GM12872 (cell line): ENCODE data around the gene SASH3.

Experiments
- CTCF ChIP-seq: IDR thresholded peaks from 3 replicates; pipeline ENCODE4 v1.5.1; 2011; ENCODE audit warnings: low read depth, mild to moderate bottlenecking, low read length, moderate library complexity; ENCODE audit not compliant: insufficient read depth

Gene SASH3

DNA sequence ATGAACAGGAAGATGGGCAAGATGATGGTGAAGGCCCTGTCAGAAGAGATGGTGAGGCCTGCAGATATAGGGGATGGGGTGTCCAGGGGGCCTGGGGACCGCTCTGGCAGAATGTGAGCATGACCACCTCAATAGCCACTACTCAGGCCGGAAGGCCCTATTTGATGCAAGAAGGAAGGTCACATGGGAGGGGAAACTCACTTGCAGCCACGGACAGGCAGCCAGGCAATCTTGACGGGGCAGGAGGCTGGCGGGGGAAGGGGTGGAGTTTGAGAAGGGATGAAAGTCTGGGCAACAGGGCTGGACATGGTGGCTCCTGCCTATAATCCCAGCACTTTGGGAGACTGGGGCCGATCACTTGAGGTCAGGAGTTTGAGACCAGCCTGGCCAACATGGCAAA is 8.8 kb downstream of the SASH3 start:
- no peak for TF ChIP-seq CTCF

GRCh38 chrX:129790146-129790545 is 10.4 kb downstream of the SASH3 start:
- no peak for TF ChIP-seq CTCF

DNA sequence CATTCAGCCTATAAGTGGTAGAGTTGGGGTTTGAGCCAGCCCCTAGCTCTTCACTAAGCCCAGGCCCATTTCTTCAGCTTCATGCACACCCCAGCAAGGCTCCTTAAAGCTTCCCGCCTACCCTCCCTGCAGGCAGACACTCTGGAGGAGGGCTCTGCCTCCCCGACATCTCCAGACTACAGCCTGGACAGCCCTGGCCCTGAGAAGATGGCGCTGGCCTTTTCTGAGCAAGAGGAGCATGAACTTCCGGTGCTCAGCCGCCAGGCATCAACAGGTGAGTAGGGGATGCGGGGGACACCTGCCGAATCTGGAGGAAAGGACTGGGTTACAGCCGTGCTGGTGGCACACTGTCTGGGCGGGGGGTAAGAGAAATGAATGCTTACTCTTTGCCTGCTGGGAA is 11.1 kb downstream of the SASH3 start:
- no peak for TF ChIP-seq CTCF

DNA sequence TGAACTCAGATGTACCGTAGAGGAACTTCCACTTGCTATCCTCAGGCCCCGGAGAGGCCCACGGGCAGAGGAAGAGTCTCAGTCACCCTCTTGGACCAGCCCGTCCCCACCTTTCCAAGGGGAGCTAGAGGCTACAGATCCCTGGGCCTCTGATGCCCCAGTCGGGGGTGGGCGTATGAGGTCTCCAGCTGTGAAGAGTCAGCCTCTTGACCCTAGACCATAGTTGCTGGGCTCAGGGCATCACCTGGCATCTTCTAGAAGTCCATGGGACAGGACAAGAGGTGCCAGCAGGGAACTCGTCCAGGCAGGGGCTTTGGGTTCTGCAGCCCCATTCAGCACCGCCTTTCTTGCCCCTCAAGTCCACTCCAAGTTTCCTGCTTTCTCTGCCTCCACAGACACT is 11.6 kb downstream of the SASH3 start:
- TF ChIP-seq CTCF, result no peak

DNA sequence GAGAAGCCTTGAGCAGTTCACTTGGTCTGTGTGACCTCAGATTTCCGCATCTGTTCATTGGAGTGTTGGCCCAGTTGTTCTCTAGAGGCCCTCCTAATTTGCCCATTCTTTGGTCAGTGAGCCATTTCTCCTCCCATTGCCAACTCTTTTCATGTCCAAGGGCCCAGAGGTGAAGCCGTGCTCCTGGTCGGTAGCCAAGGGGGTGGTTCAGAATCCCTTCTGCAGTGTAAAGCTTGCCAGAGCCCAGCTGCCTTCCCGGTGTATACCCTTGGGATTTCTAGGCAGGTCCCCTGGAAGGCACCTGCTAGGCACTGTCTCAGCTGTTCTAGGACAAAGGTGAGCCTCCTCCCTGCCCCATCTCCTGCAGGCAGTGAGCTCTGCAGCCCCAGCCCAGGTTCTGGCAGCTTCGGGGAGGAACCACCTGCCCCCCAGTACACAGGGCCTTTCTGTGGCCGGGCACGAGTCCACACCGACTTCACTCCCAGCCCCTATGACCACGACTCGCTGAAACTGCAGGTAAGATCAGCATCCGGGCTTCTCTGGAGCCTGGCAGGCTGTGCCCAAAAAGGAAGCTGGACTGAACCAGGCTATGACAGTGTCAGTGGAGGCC is 12.3 kb downstream of the SASH3 start:
- no peak for TF ChIP-seq CTCF

- no peak for TF ChIP-seq CTCF
Observed at GRCh38 chrX:129792586-129793291, 13.0 kb downstream of the SASH3 start.

- no peak for TF ChIP-seq CTCF
Observed at GRCh38 chrX:129793604-129794191, 13.9 kb downstream of the SASH3 start.
